ENCODE data around the gene POR.

- TF ChIP-seq POLR2AphosphoS5 (IDR thresholded peaks at IDR 0.05; ENCODE audit: low read depth, low read length) (no peak), RAD21 (IDR thresholded peaks at IDR 0.05 in 1 of 2, conservative IDR thresholded peaks at IDR 0.05 in 1 of 2; ENCODE audit: low read depth in 2 of 2, low read length in 2 of 2) (no peak), JUND (IDR thresholded peaks at IDR 0.05; ENCODE audit: low read length) (no peak), POLR2A (IDR thresholded peaks at IDR 0.05; ENCODE audit: control extremely low read depth in 1 of 2, low read depth in 2 of 2, low read length in 2 of 2) (no peak), ZNF274 (IDR thresholded peaks at IDR 0.05; ENCODE audit: borderline replicate concordance, extremely low read depth, low read length) (no peak), GABPA (IDR thresholded peaks at IDR 0.05; ENCODE audit: borderline replicate concordance, insufficient read depth, low read length) (no peak), GTF2F1 (IDR thresholded peaks at IDR 0.05; ENCODE audit: borderline replicate concordance, low read depth, low read length) (no peak), CHD1 (IDR thresholded peaks at IDR 0.05; ENCODE audit: low read depth, low read length) (no peak), JUN (IDR thresholded peaks at IDR 0.05; ENCODE audit: low read depth, low read length) (no peak), TAF1 (IDR thresholded peaks at IDR 0.05; ENCODE audit: low read depth, low read length) (no peak), CEBPB (IDR thresholded peaks at IDR 0.05; ENCODE audit: low read depth, low read length) (no peak), BCL11A (IDR thresholded peaks at IDR 0.05; ENCODE audit: low read depth in 2 of 2, low read length in 2 of 2) (no peak)
- TF ChIP-seq, protein P1, sequence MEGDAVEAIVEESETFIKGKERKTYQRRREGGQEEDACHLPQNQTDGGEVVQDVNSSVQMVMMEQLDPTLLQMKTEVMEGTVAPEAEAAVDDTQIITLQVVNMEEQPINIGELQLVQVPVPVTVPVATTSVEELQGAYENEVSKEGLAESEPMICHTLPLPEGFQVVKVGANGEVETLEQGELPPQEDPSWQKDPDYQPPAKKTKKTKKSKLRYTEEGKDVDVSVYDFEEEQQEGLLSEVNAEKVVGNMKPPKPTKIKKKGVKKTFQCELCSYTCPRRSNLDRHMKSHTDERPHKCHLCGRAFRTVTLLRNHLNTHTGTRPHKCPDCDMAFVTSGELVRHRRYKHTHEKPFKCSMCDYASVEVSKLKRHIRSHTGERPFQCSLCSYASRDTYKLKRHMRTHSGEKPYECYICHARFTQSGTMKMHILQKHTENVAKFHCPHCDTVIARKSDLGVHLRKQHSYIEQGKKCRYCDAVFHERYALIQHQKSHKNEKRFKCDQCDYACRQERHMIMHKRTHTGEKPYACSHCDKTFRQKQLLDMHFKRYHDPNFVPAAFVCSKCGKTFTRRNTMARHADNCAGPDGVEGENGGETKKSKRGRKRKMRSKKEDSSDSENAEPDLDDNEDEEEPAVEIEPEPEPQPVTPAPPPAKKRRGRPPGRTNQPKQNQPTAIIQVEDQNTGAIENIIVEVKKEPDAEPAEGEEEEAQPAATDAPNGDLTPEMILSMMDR (IDR thresholded peaks at IDR 0.05; ENCODE audit: control extremely low read depth in 1 of 3, insufficient read depth in 1 of 3, low read depth in 1 of 3, low read length in 3 of 3), result no peak
Measured at GRCh38 chr7:75938921-75939320, 24.0 kb downstream of the POR start.
